CD8-positive, alpha-beta memory T cell (primary cell): ENCODE data around the gene ARHGEF6. TPM values are rescaled to one million over a fixed set of nuclear protein-coding genes. Genes with fewer than 3 reads are reported as not detected.

Source experiments
- CTCF ChIA-PET: fragments of 350-600 bp; sonication (Branson Sonifier 250); formaldehyde crosslinking; loops from one replicate; lab custom pipeline; 2021; ENCODE audit warnings: antibody characterized with exemption; lab: Charles Lee
- POLR2A ChIA-PET: fragments of 350-600 bp; sonication (Branson Sonifier 250); formaldehyde crosslinking; loops from one replicate; lab custom pipeline; 2021; ENCODE audit warnings: antibody characterized with exemption; lab: Charles Lee
- DNase-seq, 5 donors: peaks; one replicate each; pipeline versions ENCODE4 v3.0.0 to v3.0.0-alpha.2; 2020 to 2022; ENCODE audit warnings: mixed read lengths in 1 of 5
- H3K27ac ChIP-seq: one replicate; pipeline ENCODE4 v1.7.0; 2013; ENCODE audit warnings: low read depth, mild to moderate bottlenecking, low read length, moderate library complexity
- H3K27me3 ChIP-seq: 2 replicates; pipeline ENCODE4 v1.7.0; 2013; ENCODE audit warnings: low read length, mild to moderate bottlenecking; ENCODE audit not compliant: insufficient read depth, poor library complexity, severe bottlenecking
- H3K36me3 ChIP-seq: 2 replicates; pipeline ENCODE4 v1.7.0; 2013; ENCODE audit warnings: mild to moderate bottlenecking, low read length, moderate library complexity; ENCODE audit not compliant: insufficient read depth
- H3K4me1 ChIP-seq: 2 replicates; pipeline ENCODE4 v1.7.0; 2013; ENCODE audit warnings: mild to moderate bottlenecking, low read length, moderate library complexity; ENCODE audit not compliant: insufficient read depth
- H3K4me3 ChIP-seq: 2 replicates; pipeline ENCODE4 v1.7.0; 2013; ENCODE audit warnings: mild to moderate bottlenecking, low read length
- H3K9me3 ChIP-seq: 2 replicates; pipeline ENCODE4 v1.7.0; 2013; ENCODE audit warnings: mild to moderate bottlenecking, low read length
- H3K27ac Mint-ChIP-seq, 8 donors: one replicate each; pipeline ENCODE4 v1.8.0; 2020 to 2021; ENCODE audit warnings: mixed read lengths in 8 of 8, mild to moderate bottlenecking in 6 of 8, inconsistent platforms in 3 of 8, moderate library complexity in 3 of 8
- H3K27me3 Mint-ChIP-seq, 2 donors: one replicate each; pipeline ENCODE4 v1.8.0; 2020 to 2021; ENCODE audit warnings: mixed read lengths in 2 of 2, mild to moderate bottlenecking in 1 of 2, moderate library complexity in 1 of 2
- H3K36me3 Mint-ChIP-seq, 3 donors: one replicate each; pipeline ENCODE4 v1.8.0; 2020 to 2021; ENCODE audit warnings: mixed read lengths in 3 of 3, inconsistent platforms in 1 of 3, mild to moderate bottlenecking in 1 of 3
- H3K4me1 Mint-ChIP-seq, 3 donors: one replicate each; pipeline ENCODE4 v1.8.0; 2020 to 2021; ENCODE audit warnings: mixed read lengths in 3 of 3, inconsistent platforms in 1 of 3, mild to moderate bottlenecking in 1 of 3
- H3K4me3 Mint-ChIP-seq, 7 donors: one replicate each; pipeline ENCODE4 v1.8.0; 2020 to 2021; ENCODE audit warnings: mixed read lengths in 7 of 7, mild to moderate bottlenecking in 6 of 7, moderate library complexity in 4 of 7, inconsistent platforms in 2 of 7
- H3K9me3 Mint-ChIP-seq, 5 donors: one replicate each; pipeline ENCODE4 v1.8.0; 2020 to 2022; ENCODE audit warnings: mixed read lengths in 5 of 5, mild to moderate bottlenecking in 3 of 5, moderate library complexity in 2 of 5, inconsistent platforms in 1 of 5
- polyA plus RNA-seq: library from polyadenylated mRNA; unstranded; fragments of 300-500 nt; fragmentation: Illumina TruSeq; gene quantifications from one replicate; pipeline ENCODE4 v1.2.3, GENCODE V29; 2021
- total RNA-seq, 2 experiments: library from RNA; stranded (reverse); gene quantifications; one replicate each; pipeline ENCODE4 v1.2.3, GENCODE V29; 2021

Gene ARHGEF6
- total and polyA plus RNA-seq, 3 experiments from 2014 or later, result 25.6 to 60.7 (median 27.0) TPM

DNA sequence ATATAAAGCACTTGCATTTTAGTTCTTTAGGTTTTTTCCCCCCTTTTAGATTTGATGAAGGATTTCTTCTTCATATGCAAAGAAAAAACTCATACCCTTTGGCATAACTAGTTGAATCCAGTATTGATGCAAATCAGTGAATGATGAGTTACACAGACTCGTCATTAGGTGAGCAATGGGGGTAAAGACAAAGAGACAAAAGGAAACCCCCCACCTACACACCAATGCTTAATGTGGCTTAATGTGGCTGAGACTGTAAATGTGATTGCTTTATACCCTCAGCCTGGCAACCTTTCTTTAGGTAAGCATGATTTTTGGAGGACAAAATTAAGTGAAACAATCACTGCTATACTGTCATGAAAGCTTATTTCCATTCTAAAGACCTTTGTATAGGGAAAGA is 93.3 kb downstream of the ARHGEF6 start:
- POLR2A ChIA-PET, result no interaction called here
- CTCF ChIA-PET, result no interaction called here
- peak overlapping the region in 7 of 8 donors; percentile 70 to 94 (median 89) for H3K27ac Mint-ChIP-seq
- Histone ChIP-seq H3K4me3 (no peak overlapping the region), H3K27ac (no peak overlapping the region), H3K27me3 (no peaks in the 10 kb centered on the region), H3K4me1 (peaks cover 60% of the 10 kb centered on the region), H3K36me3 (peaks cover 3% of the 10 kb centered on the region), H3K9me3 (no peaks in the 10 kb centered on the region)
- peaks cover 0 to 1% of the 10 kb centered on the region in 2 donors for H3K27me3 Mint-ChIP-seq
- peaks cover 0 to 16% (median 4%) of the 10 kb centered on the region in 3 donors for H3K36me3 Mint-ChIP-seq
- H3K4me3 Mint-ChIP-seq, result no peak overlapping the region
- no peaks in the 10 kb centered on the region for H3K9me3 Mint-ChIP-seq
- DNase-seq, result peak in 1 of 5 donors; percentile 64
- H3K4me1 Mint-ChIP-seq, result peaks cover 53 to 59% (median 55%) of the 10 kb centered on the region in 3 donors

DNA sequence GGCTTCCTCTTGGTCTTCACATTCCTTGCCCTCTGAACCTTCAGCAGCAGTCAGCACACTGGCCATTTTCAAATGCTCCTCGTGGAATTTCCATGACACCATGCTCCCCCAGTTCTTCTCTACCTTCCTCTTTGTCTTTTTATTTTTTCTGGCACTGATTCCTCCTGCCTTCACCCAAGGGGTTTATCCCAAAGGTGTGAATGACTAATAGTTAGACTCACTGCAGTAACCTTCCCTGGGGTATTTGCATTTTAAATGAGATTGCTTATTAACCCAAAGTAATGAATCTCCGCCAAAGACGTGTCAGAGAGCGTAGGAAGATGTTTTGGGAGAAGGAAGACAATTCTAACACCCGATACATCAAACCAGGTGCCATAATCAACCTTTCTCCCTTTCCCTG is 96.6 kb downstream of the ARHGEF6 start:
- H3K27me3 ChIP-seq, result no peaks in the 10 kb centered on the region
- no peak overlapping the region for H3K27ac Mint-ChIP-seq
- H3K36me3 ChIP-seq, result peaks cover 29% of the 10 kb centered on the region
- ChIA-PET POLR2A (no interaction called here), CTCF (interaction anchor here (1.1 to 1.7 kb wide), 2 partner anchors 9 kb away, joined by 3 to 4 read pairs; no protein-coding TSS in a partner anchor)
- H3K4me1 Mint-ChIP-seq, result peaks cover 21 to 34% (median 30%) of the 10 kb centered on the region in 3 donors
- H3K4me3 ChIP-seq, result no peak overlapping the region
- H3K27ac ChIP-seq, result no peak overlapping the region
- peaks cover 0 to 47% (median 7%) of the 10 kb centered on the region in 3 donors for H3K36me3 Mint-ChIP-seq
- H3K27me3 Mint-ChIP-seq, result no peaks in the 10 kb centered on the region
- H3K4me1 ChIP-seq, result peaks cover 32% of the 10 kb centered on the region
- no peaks in the 10 kb centered on the region for H3K9me3 ChIP-seq
- H3K4me3 Mint-ChIP-seq, result no peak overlapping the region
- no peaks in the 10 kb centered on the region for H3K9me3 Mint-ChIP-seq
- DNase-seq, result no peak

- Histone ChIP-seq H3K4me1 (peaks cover 49% of the 10 kb centered on the region), H3K27ac (no peak overlapping the region)
Observed at GRCh38 chrX:136679531-136679930, 101.2 kb downstream of the ARHGEF6 start.

GRCh38 chrX:136674270-136674985 is 106.3 kb downstream of the ARHGEF6 start:
- ChIA-PET POLR2A (interaction anchor here (0.6 to 1.3 kb wide), 3 partner anchors 11 to 106 kb away, joined by 3 to 4 read pairs (median 4); partner anchors contain the start of gene ARHGEF6), CTCF (interaction anchor here (1.1 kb wide), 1 partner anchor 20 kb away, joined by 4 read pairs; no protein-coding TSS in a partner anchor)
- Mint-ChIP-seq H3K27me3 (peaks cover 0 to 3% of the 10 kb centered on the region in 2 donors), H3K27ac (peak overlapping the region; percentile 71 to 95 (median 88)), H3K9me3 (no peaks in the 10 kb centered on the region), H3K4me1 (peaks cover 48 to 88% (median 85%) of the 10 kb centered on the region in 3 donors), H3K4me3 (peak overlapping the region; percentile 12 to 81 (median 71)), H3K36me3 (peaks cover 0 to 59% (median 11%) of the 10 kb centered on the region in 3 donors)
- Histone ChIP-seq H3K4me1 (peaks cover 81% of the 10 kb centered on the region), H3K27ac (no peak overlapping the region), H3K36me3 (peaks cover 12% of the 10 kb centered on the region), H3K4me3 (peak overlapping the region; percentile 18), H3K9me3 (no peaks in the 10 kb centered on the region), H3K27me3 (no peaks in the 10 kb centered on the region)
- DNase-seq, result peak in 2 of 5 donors; percentile 57 to 58

More at GRCh38 chrX:136679531-136679930, 101.2 kb downstream of the ARHGEF6 start:
- no peak overlapping the region for H3K4me3 Mint-ChIP-seq
- peaks cover 29% of the 10 kb centered on the region for H3K36me3 ChIP-seq
- H3K9me3 Mint-ChIP-seq, result no peaks in the 10 kb centered on the region
- peaks cover 0 to 61% (median 11%) of the 10 kb centered on the region in 3 donors for H3K36me3 Mint-ChIP-seq
- ChIA-PET CTCF (interaction anchor here (1.1 kb wide), 1 partner anchor 15 kb away, joined by 3 read pairs; no protein-coding TSS in a partner anchor), POLR2A (no interaction called here)
- peaks cover 0 to 2% of the 10 kb centered on the region in 2 donors for H3K27me3 Mint-ChIP-seq
- peaks cover 21 to 53% (median 49%) of the 10 kb centered on the region in 3 donors for H3K4me1 Mint-ChIP-seq
- no peak overlapping the region for H3K4me3 ChIP-seq
- H3K27me3 ChIP-seq, result no peaks in the 10 kb centered on the region
- H3K27ac Mint-ChIP-seq, result peak overlapping the region in 3 of 8 donors; percentile 30 to 47 (median 43)
- DNase-seq, result no peak
- H3K9me3 ChIP-seq, result no peaks in the 10 kb centered on the region

- H3K9me3 Mint-ChIP-seq, result no peaks in the 10 kb centered on the region
- peaks cover 53 to 78% (median 73%) of the 10 kb centered on the region in 3 donors for H3K4me1 Mint-ChIP-seq
- Histone ChIP-seq H3K9me3 (no peaks in the 10 kb centered on the region), H3K27ac (no peak overlapping the region), H3K27me3 (no peaks in the 10 kb centered on the region), H3K4me1 (peaks cover 61% of the 10 kb centered on the region), H3K36me3 (peaks cover 10% of the 10 kb centered on the region), H3K4me3 (no peak overlapping the region)
- no peak for DNase-seq
- POLR2A ChIA-PET, result no interaction called here
- H3K4me3 Mint-ChIP-seq, result no peak overlapping the region
- peak overlapping the region in 2 of 8 donors; percentile 4 to 45 for H3K27ac Mint-ChIP-seq
- CTCF ChIA-PET, result no interaction called here
- peaks cover 5 to 69% (median 9%) of the 10 kb centered on the region in 3 donors for H3K36me3 Mint-ChIP-seq
- H3K27me3 Mint-ChIP-seq, result peaks cover 0 to 1% of the 10 kb centered on the region in 2 donors
Observed at GRCh38 chrX:136671006-136671610, 109.6 kb downstream of the ARHGEF6 start.

DNA sequence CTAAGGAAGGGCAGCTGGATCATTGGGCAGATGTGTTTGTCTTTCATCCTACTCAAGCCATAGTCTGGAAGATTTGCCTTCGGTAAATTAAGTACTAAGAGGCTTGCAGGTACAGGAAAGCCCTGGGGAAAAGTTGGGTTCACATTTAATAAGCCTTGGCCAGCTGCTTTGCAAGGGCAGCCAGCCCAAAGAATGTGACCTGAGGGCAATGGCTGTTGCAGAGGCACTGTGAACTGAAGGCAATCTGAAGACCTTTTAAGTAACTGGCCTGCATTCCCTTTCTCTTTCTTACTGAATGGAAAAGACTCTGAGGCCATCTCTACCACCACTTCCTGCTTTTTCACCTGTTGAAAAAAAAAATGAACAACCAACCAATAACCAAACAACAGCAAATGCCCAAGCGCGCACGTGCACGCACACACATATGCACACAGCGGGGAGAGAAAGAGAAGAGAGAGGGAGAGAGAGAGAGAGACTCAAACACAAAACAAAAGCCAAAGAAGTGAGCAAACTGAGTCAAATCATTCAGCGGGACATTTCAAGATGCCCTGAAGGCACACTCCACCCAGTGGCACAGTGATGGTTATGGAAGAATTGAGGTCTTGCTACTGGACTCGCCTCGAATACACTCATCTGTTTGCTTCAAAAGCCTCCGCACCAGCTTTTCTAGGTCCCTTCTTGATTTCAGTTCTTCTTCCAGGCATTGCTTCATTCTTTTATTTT is 113.1 kb downstream of the ARHGEF6 start:
- no peaks in the 10 kb centered on the region for H3K27me3 ChIP-seq
- no peak for DNase-seq
- peaks cover 0 to 4% (median 3%) of the 10 kb centered on the region in 5 donors for H3K9me3 Mint-ChIP-seq
- H3K27ac Mint-ChIP-seq, result peak overlapping the region in 6 of 8 donors; percentile 8 to 74 (median 42)
- peaks cover 0 to under 1% of the 10 kb centered on the region in 2 donors for H3K27me3 Mint-ChIP-seq
- peaks cover 46% of the 10 kb centered on the region for H3K4me1 ChIP-seq
- ChIA-PET POLR2A (no interaction called here), CTCF (interaction anchor here (0.7 kb wide), 1 partner anchor 18 kb away, joined by 3 read pairs; no protein-coding TSS in a partner anchor)
- H3K36me3 ChIP-seq, result peaks cover 10% of the 10 kb centered on the region
- no peaks in the 10 kb centered on the region for H3K9me3 ChIP-seq
- H3K4me3 ChIP-seq, result no peak overlapping the region
- H3K36me3 Mint-ChIP-seq, result peaks cover 15 to 79% (median 17%) of the 10 kb centered on the region in 3 donors
- peaks cover 36 to 62% (median 61%) of the 10 kb centered on the region in 3 donors for H3K4me1 Mint-ChIP-seq
- H3K4me3 Mint-ChIP-seq, result peak overlapping the region in 1 of 7 donors; percentile 25
- no peak overlapping the region for H3K27ac ChIP-seq

DNA sequence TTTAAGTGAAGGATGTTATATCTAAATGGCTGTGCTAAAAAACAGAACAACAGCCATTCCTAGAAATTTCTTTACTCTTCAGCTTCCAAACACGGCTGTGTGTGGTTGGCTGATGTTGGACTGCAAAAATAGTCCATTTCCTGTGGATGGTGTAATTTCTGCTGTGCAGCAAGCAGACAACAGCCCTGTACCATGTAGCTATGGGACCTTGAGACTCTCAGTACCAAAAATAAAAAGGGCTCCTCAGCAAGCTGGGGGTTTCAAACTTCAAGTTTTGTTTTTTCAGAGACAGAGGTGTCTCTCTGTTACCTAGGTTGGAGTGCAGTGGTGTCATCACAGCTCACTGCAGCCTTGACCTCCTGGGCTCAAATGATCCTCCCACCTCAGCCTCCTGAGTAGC is 114.6 kb downstream of the ARHGEF6 start:
- Histone ChIP-seq H3K4me1 (peaks cover 44% of the 10 kb centered on the region), H3K36me3 (peaks cover 1% of the 10 kb centered on the region), H3K4me3 (no peak overlapping the region), H3K9me3 (no peaks in the 10 kb centered on the region), H3K27me3 (no peaks in the 10 kb centered on the region), H3K27ac (no peak overlapping the region)
- Mint-ChIP-seq H3K36me3 (peaks cover 14 to 65% (median 15%) of the 10 kb centered on the region in 3 donors), H3K9me3 (peaks cover 0 to 4% (median 3%) of the 10 kb centered on the region in 5 donors), H3K27me3 (peaks cover 0 to 2% of the 10 kb centered on the region in 2 donors), H3K27ac (peak overlapping the region in 2 of 8 donors; percentile 35 to 41), H3K4me1 (peaks cover 38 to 60% (median 58%) of the 10 kb centered on the region in 3 donors), H3K4me3 (no peak overlapping the region)
- POLR2A ChIA-PET, result interaction anchor here (0.6 kb wide), 1 partner anchor 40 kb away, joined by 5 read pairs; no protein-coding TSS in a partner anchor
- CTCF ChIA-PET, result no interaction called here
- DNase-seq, result no peak
